GM21360 (cell line): ENCODE results near the gene FAAP100.

Experiments
- ATAC-seq: cut with Tn5 transposase; IDR thresholded peaks from one replicate; pipeline ENCODE4 v1.9.1; 2021; ENCODE audit warnings: mild to moderate bottlenecking, moderate library complexity; ENCODE audit not compliant: unreplicated experiment

The FAAP100 gene

GRCh38 chr17:81556863-81557262 lies 4.7 kb upstream of the FAAP100 start:
- ATAC-seq, result no peak

DNA sequence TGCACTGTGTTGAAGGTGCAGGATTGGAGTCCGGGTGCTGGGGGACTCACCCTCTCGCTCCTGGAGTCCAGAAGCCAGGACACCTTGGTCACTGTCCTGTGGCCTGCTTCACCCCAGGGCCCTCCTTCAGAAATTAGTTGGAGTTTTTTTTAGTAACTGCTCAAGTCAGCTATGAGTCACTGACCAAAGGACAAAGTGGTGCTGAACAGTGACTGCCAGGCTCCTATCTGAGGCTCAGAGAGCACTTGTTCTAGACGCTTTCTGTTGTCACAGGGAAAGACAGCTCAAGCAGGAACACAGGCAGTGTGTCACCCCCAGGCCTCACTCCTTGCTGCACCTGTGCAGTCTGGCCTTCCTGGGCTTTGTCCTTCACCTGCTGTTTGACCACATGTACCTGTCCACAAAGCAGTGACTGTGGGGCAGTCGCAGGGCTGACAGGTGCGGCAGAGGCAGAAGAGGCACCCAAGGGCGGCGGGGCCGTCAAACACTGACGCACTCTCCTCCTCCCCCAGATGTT lies 4.1 kb upstream of the FAAP100 start:
- ATAC-seq, result no peak

- no peak for ATAC-seq
Measured at GRCh38 chr17:81553616-81554181, 1.5 kb upstream of the FAAP100 start.

DNA sequence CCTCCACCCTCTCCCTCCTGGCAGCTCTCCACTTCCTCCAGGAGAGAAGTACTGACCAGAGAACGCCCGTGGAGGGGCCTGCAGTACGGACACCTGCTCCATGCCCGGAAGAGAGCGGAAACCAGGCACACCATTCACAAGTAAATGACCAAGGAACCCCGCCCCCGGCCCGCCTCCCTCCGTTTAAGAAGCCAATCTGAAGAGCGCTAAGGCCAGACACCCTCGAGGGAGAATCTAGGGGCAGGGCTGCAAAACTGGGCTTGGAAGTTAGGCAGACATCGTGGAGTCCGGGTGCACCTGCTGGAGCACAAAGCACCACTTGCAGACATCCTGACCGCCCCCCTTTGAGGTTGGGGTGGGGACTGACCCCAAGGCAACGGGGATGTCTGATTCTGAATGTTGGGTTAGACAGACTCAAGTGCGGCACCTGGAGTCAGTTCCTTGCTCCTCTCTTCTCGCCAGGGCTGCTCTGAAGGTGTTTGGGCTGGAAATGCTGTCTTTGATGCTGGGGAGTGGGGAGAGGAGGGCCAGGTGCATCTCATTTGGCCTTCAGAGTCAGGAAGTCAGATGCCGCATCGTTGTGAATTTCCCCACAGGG lies 964 bp upstream of the FAAP100 start:
- ATAC-seq, result no peak

DNA sequence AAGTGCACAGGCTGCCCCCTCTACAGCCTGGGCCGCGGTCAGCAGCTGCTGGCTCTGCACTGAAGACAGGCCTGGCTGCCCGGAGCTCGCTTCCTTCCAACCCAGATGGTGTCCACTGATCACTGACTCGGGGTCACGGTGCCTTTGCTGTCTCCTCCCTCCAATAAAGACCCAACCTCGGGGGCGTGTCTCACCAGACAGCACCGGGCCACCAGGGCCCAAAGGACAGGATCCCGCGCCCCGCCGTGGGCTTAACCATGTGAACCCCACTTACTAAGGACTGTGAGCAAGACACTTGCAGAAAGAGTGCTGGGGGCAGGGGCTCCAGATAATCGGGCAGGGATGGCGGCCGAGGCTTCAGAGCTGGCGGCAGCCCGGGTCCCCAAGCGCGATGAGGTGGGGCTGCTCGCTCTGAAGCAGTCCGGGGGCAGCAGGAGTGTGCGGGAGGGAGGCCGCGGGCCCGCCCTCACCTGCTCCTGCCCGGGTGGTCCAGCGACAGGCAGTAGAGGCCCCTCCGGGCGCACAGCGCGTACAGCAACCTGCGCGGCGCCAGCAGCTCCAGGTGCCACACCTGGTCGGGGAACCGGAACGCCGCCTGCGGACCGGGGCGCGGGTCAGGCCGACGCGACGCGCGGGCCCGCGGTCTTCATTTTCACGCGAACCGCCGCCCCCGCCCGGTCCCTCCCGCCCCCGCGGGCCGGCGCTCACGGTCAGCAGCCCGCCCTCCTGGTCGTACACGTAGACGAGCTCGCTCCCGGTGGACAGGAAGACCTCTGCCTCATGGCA lies 502 bp downstream of the FAAP100 start:
- ATAC-seq, result no peak

DNA sequence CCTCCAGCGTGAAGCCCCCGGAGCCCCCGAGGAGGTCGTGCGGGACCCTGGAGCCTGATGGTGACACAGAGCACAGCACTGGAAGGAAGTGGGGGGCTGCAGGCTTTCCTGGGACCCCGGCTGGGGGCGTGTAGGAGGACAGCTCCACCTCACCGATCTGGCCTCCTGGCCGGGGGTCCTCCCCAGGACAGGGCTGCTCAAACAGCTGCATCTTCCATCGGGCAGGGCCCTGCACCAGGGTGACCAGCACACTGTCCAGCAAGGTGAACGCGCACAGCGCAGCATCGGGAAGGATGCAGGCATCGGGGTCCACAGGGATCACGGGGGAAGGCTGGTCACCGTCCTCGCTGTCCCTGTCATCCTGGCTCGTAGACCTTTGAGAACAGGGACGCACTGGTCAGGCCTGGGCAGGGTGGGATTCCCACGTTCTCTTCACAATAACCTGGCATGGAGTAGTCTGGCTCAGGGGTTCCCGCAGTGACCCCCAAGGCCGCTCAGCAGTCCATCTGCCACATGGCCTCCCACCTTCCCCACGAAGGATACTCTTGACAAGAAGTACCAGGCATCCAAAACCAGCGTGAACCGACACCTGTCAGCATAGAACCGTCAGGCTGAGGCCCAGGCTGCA lies 1.2 kb downstream of the FAAP100 start:
- ATAC-seq, result no peak

GRCh38 chr17:81550285-81550684 lies 1.9 kb downstream of the FAAP100 start:
- ATAC-seq, result no peak

DNA sequence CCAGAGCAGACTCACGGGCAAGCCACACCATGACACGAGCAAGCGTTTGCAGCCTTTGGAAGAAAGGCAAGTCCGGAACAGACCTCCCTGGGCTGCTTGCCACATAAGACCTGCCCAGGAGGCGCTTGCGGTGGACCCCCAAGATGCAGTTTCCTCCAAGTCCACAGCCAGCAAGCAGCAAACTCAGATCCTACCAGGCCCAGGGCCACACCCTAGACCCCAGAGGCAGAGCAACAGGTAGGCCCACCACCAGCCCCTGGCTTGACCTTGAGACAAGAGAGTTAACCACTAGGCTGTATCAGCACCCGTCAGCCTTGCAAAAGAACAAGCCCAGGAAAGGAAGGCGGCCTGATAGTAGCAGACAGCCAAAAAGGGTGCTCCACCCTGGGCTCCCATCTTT lies 2.3 kb downstream of the FAAP100 start:
- no peak for ATAC-seq

GRCh38 chr17:81549031-81549557 lies 3.1 kb downstream of the FAAP100 start:
- no peak for ATAC-seq

GRCh38 chr17:81547614-81547982 lies 4.6 kb downstream of the FAAP100 start:
- no peak for ATAC-seq

- no peak for ATAC-seq
Measured at GRCh38 chr17:81546906-81547613, 5.1 kb downstream of the FAAP100 start.

GRCh38 chr17:81545160-81545949 lies 6.8 kb downstream of the FAAP100 start:
- ATAC-seq, result no peak

GRCh38 chr17:81544281-81544974 lies 7.7 kb downstream of the FAAP100 start:
- no peak for ATAC-seq

DNA sequence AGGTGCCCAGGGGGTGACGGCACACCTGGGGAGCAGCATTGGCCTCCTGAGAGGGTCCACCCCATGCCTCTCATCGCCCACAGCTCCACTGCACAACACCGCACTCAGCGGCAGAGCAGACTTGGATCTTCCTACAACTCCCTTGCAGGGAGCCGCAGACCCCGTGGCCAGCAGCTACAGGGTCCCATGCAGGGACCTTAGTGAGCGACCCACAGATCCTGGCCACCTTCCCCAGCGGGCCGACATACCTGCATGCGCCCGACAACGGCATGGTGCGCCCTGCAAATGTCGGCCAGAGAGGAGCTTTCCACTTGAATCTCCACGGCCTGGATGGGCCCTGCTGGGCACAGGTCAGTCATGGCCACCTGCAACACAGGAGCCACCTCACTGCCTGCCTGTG lies 8.4 kb downstream of the FAAP100 start:
- ATAC-seq, result no peak

DNA sequence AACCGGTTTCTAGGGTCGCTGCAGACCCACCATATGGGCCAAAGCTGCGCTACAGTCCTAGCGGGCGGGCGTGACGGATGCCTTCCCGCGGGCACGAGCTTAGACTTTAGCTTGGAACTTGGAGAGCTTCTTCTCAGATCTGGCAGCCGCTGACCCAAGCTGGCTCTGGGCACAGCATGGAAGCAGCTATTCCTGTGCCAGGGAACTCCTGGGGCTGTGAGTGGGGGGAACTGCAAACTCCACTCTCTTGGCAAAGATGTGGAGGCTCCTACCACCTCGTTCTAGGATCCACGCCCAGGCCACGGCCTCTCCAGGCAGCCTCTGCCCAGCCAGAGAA lies 8.8 kb downstream of the FAAP100 start:
- ATAC-seq, result no peak

DNA sequence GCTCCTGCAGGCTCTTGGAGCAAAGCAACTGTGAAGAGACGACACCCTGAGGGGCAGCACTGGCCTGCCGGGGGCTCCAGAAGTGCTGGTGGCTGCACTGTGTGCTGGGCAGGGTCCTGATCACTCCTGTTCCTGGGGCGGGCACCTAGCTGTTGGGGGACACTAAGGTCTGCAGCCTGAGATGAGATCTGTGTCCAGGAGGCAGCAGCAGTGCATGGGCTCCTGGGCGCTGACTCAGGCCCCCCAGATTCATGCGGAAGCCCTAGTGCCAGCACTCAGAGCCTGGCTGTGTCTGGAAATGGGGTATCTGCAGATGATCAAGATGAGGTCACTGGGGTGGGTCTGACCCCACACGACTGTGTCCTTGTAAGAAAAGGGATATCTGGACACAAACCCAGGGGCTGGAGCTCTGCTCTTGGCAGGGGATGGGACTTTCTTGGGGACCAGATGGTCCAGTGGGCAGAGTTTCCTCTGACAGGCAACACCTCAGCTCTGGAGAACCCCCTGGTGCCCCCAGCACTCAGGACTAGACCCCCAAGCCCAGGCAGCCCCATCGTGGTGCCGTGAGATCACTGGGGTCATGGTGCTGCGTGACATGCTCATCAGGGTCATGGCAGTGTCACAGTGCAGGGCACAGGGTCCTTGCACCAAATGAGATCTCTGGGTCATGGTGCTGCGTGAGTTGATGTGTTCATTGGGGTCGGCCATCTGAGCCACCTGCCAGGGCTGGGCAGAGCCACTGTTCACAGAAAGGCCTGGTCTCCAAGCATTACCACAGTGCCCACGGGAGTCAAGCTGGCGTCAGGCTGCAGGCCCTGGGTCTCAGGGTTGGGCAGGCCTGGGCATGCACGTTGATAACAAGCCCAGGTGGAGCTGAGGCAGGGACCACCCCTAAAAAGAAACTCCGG lies 9.5 kb downstream of the FAAP100 start:
- no peak for ATAC-seq

DNA sequence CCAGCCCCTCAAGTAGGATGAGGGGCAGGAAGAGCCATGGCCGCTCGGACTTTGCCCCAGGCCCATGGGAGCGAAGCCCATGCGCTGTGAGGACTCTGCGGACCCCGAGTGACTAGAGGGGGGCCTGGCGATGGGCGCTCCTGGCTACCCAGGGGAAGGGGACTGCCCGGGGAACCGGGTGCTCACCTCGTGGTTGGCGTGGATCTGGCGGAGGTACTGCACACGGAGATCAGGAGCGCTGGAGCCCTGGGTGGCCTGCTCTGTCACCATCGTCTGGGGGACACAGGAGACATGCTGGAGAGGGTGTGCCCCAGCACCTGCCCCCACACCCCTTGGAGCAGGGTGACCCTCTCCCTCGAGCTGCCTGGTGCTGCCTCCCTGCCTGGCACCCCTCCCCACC lies 11.0 kb downstream of the FAAP100 start:
- ATAC-seq, result no peak

DNA sequence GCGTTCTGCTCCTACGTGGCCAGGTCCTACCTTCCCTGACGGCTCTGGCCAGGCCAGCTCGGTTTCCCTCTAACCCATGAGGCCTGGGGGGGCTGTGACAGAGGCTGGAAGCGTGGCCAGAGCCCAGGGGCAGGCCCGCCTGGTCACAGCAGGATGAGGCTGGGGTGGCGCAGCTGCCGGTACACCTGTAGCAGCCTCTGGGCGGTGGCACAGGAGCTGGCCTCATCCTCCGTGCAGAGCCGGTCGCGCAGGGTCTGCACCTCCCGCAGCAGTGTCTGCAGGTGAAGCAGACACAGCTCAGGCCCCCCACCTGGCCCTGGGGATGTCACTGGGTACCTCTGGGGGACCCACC lies 11.5 kb downstream of the FAAP100 start:
- ATAC-seq, result no peak
